ENCODE measurements around the gene AP1M2. TPM values are rescaled to one million over a fixed set of nuclear protein-coding genes. Genes with fewer than 3 reads are reported as not detected.
"Not testable (repeated sequence)": the region's sequence is repeated elsewhere in the genome, so short reads cannot be mapped to it uniquely, and the experiment has no call there.

Gene AP1M2
- polyA plus RNA-seq, 1 donor, result 0.86 TPM

- no peak for DNase-seq
These were observed 48.7 kb downstream of the AP1M2 start for GRCh38 chr19:10538204-10538983.

- no peak for DNase-seq
These were observed 49.4 kb downstream of the AP1M2 start for GRCh38 chr19:10537668-10538067.

- no peak for DNase-seq
These were observed 51.5 kb downstream of the AP1M2 start for GRCh38 chr19:10535613-10536012.

GRCh38 chr19:10533646-10534386 is 53.3 kb downstream of the AP1M2 start:
- DNase-seq, result no peak

- DNase-seq, result no peak
These were observed 54.7 kb downstream of the AP1M2 start for GRCh38 chr19:10532457-10532856.

- DNase-seq, result not testable (repeated sequence)
These were observed 60.2 kb downstream of the AP1M2 start for GRCh38 chr19:10526887-10527286.

GRCh38 chr19:10525636-10526035 is 61.5 kb downstream of the AP1M2 start:
- DNase-seq, result no peak

- DNase-seq, result no peak
These were observed 63.9 kb downstream of the AP1M2 start for GRCh38 chr19:10523135-10523636.

Other genes starting within 250 kb of the AP1M2 start
- 5.8 TPM for gene ICAM3, start 247.7 kb downstream of the AP1M2 start, polyA plus RNA-seq (ENCODE audit: insufficient read length)
- gene TYK2, start 206.7 kb downstream of the AP1M2 start, polyA plus RNA-seq (ENCODE audit: insufficient read length), result 71.8 TPM
- gene CDC37, start 183.8 kb downstream of the AP1M2 start, polyA plus RNA-seq (ENCODE audit: insufficient read length), result 137 TPM
- 5.0 TPM for gene PDE4A, start 166.8 kb downstream of the AP1M2 start, polyA plus RNA-seq (ENCODE audit: insufficient read length)
- gene KEAP1, start 84.0 kb downstream of the AP1M2 start, polyA plus RNA-seq (ENCODE audit: insufficient read length), result 65.6 TPM
- 1.2 TPM for gene S1PR5, start 69.9 kb downstream of the AP1M2 start, polyA plus RNA-seq (ENCODE audit: insufficient read length)
- gene ATG4D, start 43.4 kb downstream of the AP1M2 start, polyA plus RNA-seq (ENCODE audit: insufficient read length), result 26.2 TPM
- 27.5 TPM for gene KRI1, start 21.3 kb downstream of the AP1M2 start, polyA plus RNA-seq (ENCODE audit: insufficient read length)
- 14.4 TPM for gene CDKN2D, start 18.3 kb downstream of the AP1M2 start, polyA plus RNA-seq (ENCODE audit: insufficient read length)
- 184 TPM for gene SLC44A2, start 38.2 kb upstream of the AP1M2 start, polyA plus RNA-seq (ENCODE audit: insufficient read length)
- 175 TPM for gene ILF3, start 67.0 kb upstream of the AP1M2 start, polyA plus RNA-seq (ENCODE audit: insufficient read length)
- gene QTRT1, start 114.1 kb upstream of the AP1M2 start, polyA plus RNA-seq (ENCODE audit: insufficient read length), result 36.8 TPM
- 87.4 TPM for gene DNM2, start 130.8 kb upstream of the AP1M2 start, polyA plus RNA-seq (ENCODE audit: insufficient read length)
- 41.7 TPM for gene TMED1, start 248.9 kb upstream of the AP1M2 start, polyA plus RNA-seq (ENCODE audit: insufficient read length)